ENCODE measurements around the gene SCN1A. TPM values are rescaled to one million over a fixed set of nuclear protein-coding genes. Genes with fewer than 3 reads are reported as not detected.

Gene SCN1A
- total RNA-seq, 1 donor = 0.72 TPM

- no peaks in the 10 kb centered on the region for H3K9me3 ChIP-seq (ENCODE audit: low read depth, low read length)
- H4K20me1 ChIP-seq (ENCODE audit: insufficient read depth, low read length) = no peaks in the 10 kb centered on the region
- no peaks in the 10 kb centered on the region for H3K36me3 ChIP-seq (ENCODE audit: insufficient read depth, low read length)
- no peak for TF ChIP-seq CTCF (IDR thresholded peaks at IDR 0.05; ENCODE audit: extremely low read depth, low read depth, low read length)
- no peak overlapping the region for H2AFZ ChIP-seq (ENCODE audit: low read length)
- H3K4me2 ChIP-seq (ENCODE audit: insufficient read depth, low read length) = no peak overlapping the region
- H3K4me3 ChIP-seq (ENCODE audit: insufficient read depth, low read length) = no peak overlapping the region
- DNase-seq (ENCODE audit: insufficient read length, low spot score, missing footprints) = no peak
- no peaks in the 10 kb centered on the region for H3K27me3 ChIP-seq (ENCODE audit: insufficient read depth, low read length)
- no peaks in the 10 kb centered on the region for H3K79me2 ChIP-seq (ENCODE audit: insufficient read depth, low read length)
- no peak overlapping the region for H3K27ac ChIP-seq (ENCODE audit: low read depth, low read length)
- peaks cover 26% of the 10 kb centered on the region for H3K4me1 ChIP-seq (ENCODE audit: insufficient read depth, low read length)
Measured at GRCh38 chr2:166094325-166094724, 33.5 kb downstream of the SCN1A start.

GRCh38 chr2:166092889-166093288 is 34.9 kb downstream of the SCN1A start:
- peak; percentile 74 for DNase-seq (ENCODE audit: insufficient read length, low spot score, missing footprints)
- no peaks in the 10 kb centered on the region for H3K9me3 ChIP-seq (ENCODE audit: low read depth, low read length)

GRCh38 chr2:166091439-166091838 is 36.4 kb downstream of the SCN1A start:
- Histone ChIP-seq H3K4me2 (ENCODE audit: insufficient read depth, low read length) (peak overlapping the region; percentile 32), H3K79me2 (ENCODE audit: insufficient read depth, low read length) (no peaks in the 10 kb centered on the region), H3K9me3 (ENCODE audit: low read depth, low read length) (no peaks in the 10 kb centered on the region), H3K36me3 (ENCODE audit: insufficient read depth, low read length) (no peaks in the 10 kb centered on the region), H3K4me3 (ENCODE audit: insufficient read depth, low read length) (no peak overlapping the region), H3K4me1 (ENCODE audit: insufficient read depth, low read length) (peaks cover 29% of the 10 kb centered on the region), H3K27ac (ENCODE audit: low read depth, low read length) (no peak overlapping the region), H4K20me1 (ENCODE audit: insufficient read depth, low read length) (no peaks in the 10 kb centered on the region), H2AFZ (ENCODE audit: low read length) (no peak overlapping the region), H3K27me3 (ENCODE audit: insufficient read depth, low read length) (no peaks in the 10 kb centered on the region)
- TF ChIP-seq CTCF (IDR thresholded peaks at IDR 0.05; ENCODE audit: extremely low read depth, low read depth, low read length) = no peak
- DNase-seq (ENCODE audit: insufficient read length, low spot score, missing footprints) = no peak

More at GRCh38 chr2:166092889-166093288, 34.9 kb downstream of the SCN1A start:
- Histone ChIP-seq H3K27me3 (ENCODE audit: insufficient read depth, low read length) (no peaks in the 10 kb centered on the region), H3K27ac (ENCODE audit: low read depth, low read length) (no peak overlapping the region), H2AFZ (ENCODE audit: low read length) (peak overlapping the region; percentile 66), H3K4me3 (ENCODE audit: insufficient read depth, low read length) (no peak overlapping the region), H3K4me1 (ENCODE audit: insufficient read depth, low read length) (peaks cover 29% of the 10 kb centered on the region), H4K20me1 (ENCODE audit: insufficient read depth, low read length) (no peaks in the 10 kb centered on the region), H3K4me2 (ENCODE audit: insufficient read depth, low read length) (peak overlapping the region; percentile 51), H3K36me3 (ENCODE audit: insufficient read depth, low read length) (no peaks in the 10 kb centered on the region), H3K79me2 (ENCODE audit: insufficient read depth, low read length) (no peaks in the 10 kb centered on the region)
- no peak for TF ChIP-seq CTCF (IDR thresholded peaks at IDR 0.05; ENCODE audit: extremely low read depth, low read depth, low read length)

- Histone ChIP-seq H3K79me2 (ENCODE audit: insufficient read depth, low read length) (no peaks in the 10 kb centered on the region), H3K27ac (ENCODE audit: low read depth, low read length) (peak overlapping the region; percentile 39), H3K36me3 (ENCODE audit: insufficient read depth, low read length) (no peaks in the 10 kb centered on the region), H3K4me2 (ENCODE audit: insufficient read depth, low read length) (peak overlapping the region; percentile 32), H3K27me3 (ENCODE audit: insufficient read depth, low read length) (no peaks in the 10 kb centered on the region), H2AFZ (ENCODE audit: low read length) (no peak overlapping the region), H3K4me3 (ENCODE audit: insufficient read depth, low read length) (no peak overlapping the region), H3K9me3 (ENCODE audit: low read depth, low read length) (no peaks in the 10 kb centered on the region), H4K20me1 (ENCODE audit: insufficient read depth, low read length) (no peaks in the 10 kb centered on the region), H3K4me1 (ENCODE audit: insufficient read depth, low read length) (peaks cover 29% of the 10 kb centered on the region)
- no peak for TF ChIP-seq CTCF (IDR thresholded peaks at IDR 0.05; ENCODE audit: extremely low read depth, low read depth, low read length)
- DNase-seq (ENCODE audit: insufficient read length, low spot score, missing footprints) = no peak
Measured at GRCh38 chr2:166090908-166091307, 36.9 kb downstream of the SCN1A start.
